ENCODE data around the gene NAGPA.

GRCh38 chr16:5054876-5055865, 21.4 kb upstream of the NAGPA start:
- TF ChIP-seq CTCF (conservative IDR thresholded peaks at IDR 0.05; ENCODE audit: low read depth in 2 of 2) = no peak
- no peak for TF ChIP-seq REST (IDR thresholded peaks at IDR 0.05; ENCODE audit: unreplicated experiment)
- TF ChIP-seq ZNF114 (CRISPR knock-in tag; IDR thresholded peaks at IDR 0.05) = no peak
- no peak for TF ChIP-seq EZH2 (IDR thresholded peaks at IDR 0.05; ENCODE audit: low read depth, unreplicated experiment)
- no peak for TF ChIP-seq POLR2AphosphoS5 (IDR thresholded peaks at IDR 0.05; ENCODE audit: low read depth)
- TF ChIP-seq JUNB (IDR thresholded peaks at IDR 0.05; ENCODE audit: unreplicated experiment) = no peak
- TF ChIP-seq CREB1 (CRISPR knock-in tag; IDR thresholded peaks at IDR 0.05; ENCODE audit: low read depth) = no peak
- no peak for TF ChIP-seq EZH2phosphoT487 (IDR thresholded peaks at IDR 0.05; ENCODE audit: unreplicated experiment)
- TF ChIP-seq ETS1 (IDR thresholded peaks at IDR 0.05) = no peak
